Hematopoietic multipotent progenitor cell (in vitro differentiated cells): Measurements from ENCODE around the gene EPGN. TPM values are rescaled to one million over a fixed set of nuclear protein-coding genes. Genes with fewer than 3 reads are reported as not detected.
"Not testable (repeated sequence)": the region's sequence is repeated elsewhere in the genome, so short reads cannot be mapped to it uniquely, and the experiment has no call there.

Experiments used
- DNase-seq, 3 donors: peaks; one replicate each; pipeline ENCODE4 v3.0.0-alpha.2; 2011 to 2015; ENCODE audit warnings: low read depth in 2 of 3, low spot score in 2 of 3
- total RNA-seq: library from RNA; depleted of rRNA; stranded (reverse); fragments of >200 nt; gene quantifications from one replicate; pipeline ENCODE4 v1.2.3, GENCODE V29; 2012

Gene EPGN
- total RNA-seq, 1 donor: under 0.01 TPM

GRCh38 chr4:74335341-74336021, 27.2 kb downstream of the EPGN start:
- peak in 1 of 3 donors; percentile 19 for DNase-seq

- peak in 1 of 3 donors; percentile 63 for DNase-seq
Measured at GRCh38 chr4:74338792-74339333, 30.6 kb downstream of the EPGN start.

GRCh38 chr4:74339501-74339900, 31.2 kb downstream of the EPGN start:
- DNase-seq: no peak

- not testable (repeated sequence) for DNase-seq
Measured at GRCh38 chr4:74340421-74340820, 32.2 kb downstream of the EPGN start.

- peak in 1 of 3 donors; percentile 44 for DNase-seq
Measured at GRCh38 chr4:74344031-74344430, 35.8 kb downstream of the EPGN start.

- peak in 1 of 3 donors; percentile 58 for DNase-seq
Measured at GRCh38 chr4:74353858-74354257, 45.6 kb downstream of the EPGN start.

- DNase-seq: no peak
Measured at GRCh38 chr4:74357965-74358364, 49.7 kb downstream of the EPGN start.

- DNase-seq: no peak
Measured at GRCh38 chr4:74361671-74362070, 53.4 kb downstream of the EPGN start.

- DNase-seq: no peak
Measured at GRCh38 chr4:74362347-74362746, 54.1 kb downstream of the EPGN start.

GRCh38 chr4:74364256-74364651, 56.0 kb downstream of the EPGN start:
- no peak for DNase-seq

- DNase-seq: peak in 2 of 3 donors; percentile 84 to 88
Measured at GRCh38 chr4:74364652-74365491, 56.6 kb downstream of the EPGN start, which contains the start of gene EREG. Gene EREG, plus strand, starts transcription at chr4:74365145. Its CDS starts 164 bp downstream, at chr4:74365309.

GRCh38 chr4:74365761-74366160, 57.5 kb downstream of the EPGN start:
- peak in 1 of 3 donors; percentile 31 for DNase-seq

Other genes starting within 250 kb of the EPGN start
- gene CXCL2, start 209.3 kb upstream of the EPGN start, total RNA-seq: 34.7 TPM
- 15.6 TPM for gene MTHFD2L, start 150.4 kb upstream of the EPGN start, total RNA-seq
- gene EREG, start 56.7 kb downstream of the EPGN start, total RNA-seq: 165 TPM
- gene AREG, start 136.7 kb downstream of the EPGN start, total RNA-seq: 11.6 TPM